Glomerular visceral epithelial cell (primary cell): Measurements from ENCODE around the gene ADARB2.

Source experiments
- DNase-seq: peaks from one replicate; pipeline ENCODE4 v3.0.0-alpha.2; 2016; ENCODE audit errors: extremely low spot score

The ADARB2 gene

DNA sequence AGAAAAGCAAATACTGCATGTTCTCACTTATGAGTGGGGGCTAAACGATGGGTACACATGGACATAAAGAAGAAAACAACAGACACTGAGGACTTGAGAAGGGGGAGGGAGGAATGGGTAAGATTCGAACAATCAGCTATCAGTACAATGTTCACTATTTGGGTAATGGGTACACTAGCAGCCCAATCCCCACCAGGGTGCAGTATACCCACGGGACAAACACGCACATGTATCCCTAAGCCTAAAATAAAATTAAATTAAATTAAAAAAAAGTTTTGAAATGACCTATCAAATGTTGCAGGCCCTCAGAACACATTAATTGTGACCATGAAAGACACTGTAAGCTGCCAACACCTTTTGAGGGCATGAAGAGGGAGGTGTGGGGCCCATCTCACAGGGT lies 365.1 kb downstream of the ADARB2 start:
- DNase-seq: no peak

DNA sequence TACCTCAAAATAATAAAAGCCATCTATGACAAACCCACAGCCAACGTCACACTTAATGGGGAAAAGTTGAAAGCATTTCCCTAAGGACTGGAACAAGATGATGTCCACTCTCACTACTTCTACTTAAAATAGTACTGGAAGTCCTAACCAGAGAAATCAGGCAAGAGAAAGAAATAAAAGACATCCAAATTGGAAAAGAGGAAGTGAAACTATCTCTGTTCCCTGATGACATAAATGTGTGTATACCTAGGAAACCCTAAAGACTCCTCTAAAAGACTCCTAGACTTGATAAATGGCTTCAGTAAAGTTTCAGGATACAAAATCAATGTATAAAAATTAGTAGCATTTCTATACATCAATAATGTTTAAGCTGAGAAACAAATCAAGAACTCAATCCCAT lies 367.0 kb downstream of the ADARB2 start:
- no peak for DNase-seq

DNA sequence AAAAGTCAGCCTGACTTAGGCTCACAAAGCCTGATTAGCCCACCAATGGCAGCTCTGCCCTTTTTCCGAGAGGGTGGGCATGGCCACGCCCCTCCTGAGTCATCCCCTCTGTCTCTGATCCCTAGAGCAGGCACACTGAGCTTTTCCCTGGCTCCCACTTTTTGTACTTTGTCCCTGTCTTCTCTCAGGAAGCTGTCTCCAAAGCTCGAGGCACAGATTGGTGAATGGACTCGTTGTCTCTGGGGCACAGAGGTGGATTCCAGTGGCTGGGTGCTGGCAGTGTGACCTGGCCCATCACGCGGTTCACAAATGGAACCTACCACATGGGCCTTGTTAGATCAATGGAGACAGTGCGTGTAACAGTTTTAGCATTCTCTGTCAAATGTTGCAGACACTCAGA lies 367.7 kb downstream of the ADARB2 start:
- no peak for DNase-seq

GRCh38 chr10:1369197-1369596 lies 368.1 kb downstream of the ADARB2 start:
- DNase-seq: no peak

DNA sequence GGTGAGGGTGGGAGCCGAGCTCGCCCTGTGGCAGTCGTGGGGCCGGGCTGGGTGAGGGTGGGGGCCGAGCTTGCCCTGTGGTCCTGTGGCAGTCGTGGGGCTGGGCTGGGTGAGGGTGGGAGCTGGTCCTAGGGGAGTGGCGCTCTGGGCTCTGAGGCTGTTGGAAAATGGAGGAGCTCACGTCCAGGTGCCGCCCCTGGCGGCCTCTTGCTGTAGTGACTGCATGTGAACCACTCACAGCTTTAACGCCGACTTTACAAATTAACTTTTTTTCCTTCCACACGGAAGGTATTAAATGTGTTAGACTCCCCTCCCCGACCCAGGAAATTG lies 368.5 kb downstream of the ADARB2 start:
- DNase-seq: peak; percentile 44

DNA sequence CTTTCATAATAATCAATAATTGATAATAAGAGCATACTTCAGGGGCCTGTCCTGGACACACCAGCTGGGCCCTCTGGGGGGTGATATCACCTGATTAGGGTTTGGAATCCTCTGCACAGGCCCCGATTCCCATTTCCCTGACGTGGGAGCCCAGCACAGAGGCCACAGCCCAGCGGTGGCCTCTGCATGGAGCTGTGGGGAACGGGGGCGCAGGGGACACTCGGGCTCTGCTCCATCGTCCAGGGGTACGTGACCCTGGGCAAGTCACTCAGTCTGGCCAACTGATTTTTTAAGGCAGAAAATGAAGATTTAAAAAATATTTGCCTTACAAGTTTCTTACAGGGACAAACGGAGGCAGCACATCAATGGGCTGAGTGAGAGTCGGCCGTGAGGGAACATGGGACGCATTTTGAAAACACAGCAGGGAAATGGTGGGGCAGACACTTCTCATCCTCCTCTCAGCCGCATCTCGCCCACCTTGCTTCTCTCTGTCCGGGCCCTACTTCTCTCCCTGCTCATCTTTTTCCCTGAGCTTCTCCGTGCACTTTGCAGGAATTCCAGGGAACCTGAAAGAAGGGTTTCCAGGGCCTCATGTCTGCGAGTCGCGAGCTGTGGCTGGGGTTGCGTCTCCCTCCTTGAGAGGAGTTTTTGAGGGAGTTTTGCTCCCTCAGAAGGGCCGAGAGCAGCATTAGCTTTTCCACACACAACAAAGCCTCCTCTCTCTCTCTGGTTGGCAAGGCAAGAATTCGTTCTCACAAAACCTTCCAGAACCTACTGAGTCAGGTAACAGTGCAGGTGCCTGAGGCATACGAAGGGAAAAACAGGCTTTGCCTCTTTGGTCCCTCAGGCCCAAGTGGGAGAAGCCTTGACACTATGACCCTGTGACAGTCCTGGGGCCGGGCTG lies 369.1 kb downstream of the ADARB2 start:
- no peak for DNase-seq

GRCh38 chr10:1366811-1367425 lies 370.4 kb downstream of the ADARB2 start:
- no peak for DNase-seq

DNA sequence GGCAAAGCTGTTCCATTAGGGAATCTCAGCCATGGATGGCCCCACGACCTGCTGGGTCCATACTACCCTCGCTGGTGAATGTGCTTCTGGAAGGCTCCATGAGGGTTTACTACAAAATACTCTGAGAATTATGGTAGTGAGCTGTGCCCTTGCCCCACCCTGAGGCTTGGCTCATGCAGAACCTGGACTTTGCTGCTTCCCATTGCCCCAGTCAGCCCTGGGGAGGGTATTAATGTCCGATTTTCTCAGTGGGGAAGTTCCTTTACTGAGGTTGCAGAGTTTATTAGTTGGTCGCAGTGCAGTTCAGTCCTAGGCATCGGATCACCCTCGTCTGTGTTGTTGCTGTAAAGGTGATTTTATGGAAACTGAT lies 371.0 kb downstream of the ADARB2 start:
- no peak for DNase-seq

DNA sequence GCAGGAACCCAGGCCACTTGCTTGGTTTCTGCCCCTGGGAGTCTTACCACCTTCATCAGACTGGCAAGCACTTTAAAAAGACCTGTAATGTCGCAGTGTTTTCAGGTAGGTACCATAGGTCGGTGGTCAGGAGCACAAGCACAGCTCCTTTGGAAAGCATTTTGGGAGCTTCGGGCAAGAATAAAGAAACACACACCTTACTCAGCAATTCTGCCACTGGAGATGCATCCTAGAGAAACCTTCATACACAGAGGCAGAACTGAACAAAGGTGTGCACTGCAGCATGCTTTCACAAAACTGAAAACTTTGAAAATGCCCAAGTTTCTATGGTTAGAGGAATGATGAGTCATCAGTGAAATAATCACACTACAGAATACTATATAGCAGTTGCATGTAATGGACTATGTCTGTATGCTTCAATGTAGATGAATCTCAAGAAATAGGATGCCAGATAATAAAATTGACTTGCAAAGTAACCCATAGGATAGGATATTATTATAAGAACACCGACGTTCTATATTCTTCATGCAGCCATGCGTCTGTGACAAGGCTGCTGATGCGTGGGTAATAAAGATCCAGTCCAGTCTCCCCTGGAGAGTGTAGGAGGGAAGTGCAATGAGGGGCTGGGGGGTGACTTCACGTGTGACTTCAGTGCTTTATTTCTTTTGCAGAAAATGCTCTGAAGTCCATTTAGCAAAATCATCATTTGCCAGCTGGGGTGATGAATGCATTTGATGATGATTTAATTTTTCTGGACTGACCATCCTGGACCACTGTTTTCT lies 371.6 kb downstream of the ADARB2 start:
- DNase-seq: no peak

DNA sequence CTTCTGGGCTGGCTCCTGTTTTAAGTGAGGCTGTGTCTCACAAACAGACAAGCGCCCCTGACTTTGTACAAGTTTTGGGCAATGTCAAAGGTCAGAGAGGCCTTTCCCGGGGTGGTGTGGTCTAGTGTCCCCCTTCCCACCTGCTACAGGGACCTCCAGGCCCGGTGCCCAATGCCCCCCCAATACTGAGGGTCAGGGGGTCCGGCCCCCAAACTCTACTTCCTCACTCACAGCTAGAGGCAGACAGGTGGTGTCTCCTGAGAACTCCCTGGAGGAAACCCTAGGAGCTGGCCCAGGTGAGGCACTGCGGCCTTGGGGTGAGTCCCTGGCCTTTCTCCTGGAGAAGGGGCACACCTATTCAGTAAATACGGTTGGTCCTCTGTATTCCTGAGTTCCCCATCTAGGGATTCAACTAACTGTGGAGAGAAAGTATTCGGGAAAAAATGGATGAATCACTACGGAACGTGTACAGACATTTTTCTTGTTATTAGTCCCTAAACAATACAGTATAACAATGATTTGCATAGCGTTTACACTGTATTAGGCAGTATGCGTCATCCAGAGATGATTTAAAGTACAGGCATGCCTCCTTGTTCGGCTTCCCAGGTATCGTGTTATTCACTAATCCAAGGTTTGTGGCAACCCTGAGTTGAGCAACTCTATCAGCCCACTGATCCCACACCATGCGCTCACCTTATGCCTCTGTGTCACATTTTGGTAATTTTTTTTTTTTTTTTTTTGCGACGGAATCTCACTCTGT lies 373.0 kb downstream of the ADARB2 start:
- DNase-seq: no peak

DNA sequence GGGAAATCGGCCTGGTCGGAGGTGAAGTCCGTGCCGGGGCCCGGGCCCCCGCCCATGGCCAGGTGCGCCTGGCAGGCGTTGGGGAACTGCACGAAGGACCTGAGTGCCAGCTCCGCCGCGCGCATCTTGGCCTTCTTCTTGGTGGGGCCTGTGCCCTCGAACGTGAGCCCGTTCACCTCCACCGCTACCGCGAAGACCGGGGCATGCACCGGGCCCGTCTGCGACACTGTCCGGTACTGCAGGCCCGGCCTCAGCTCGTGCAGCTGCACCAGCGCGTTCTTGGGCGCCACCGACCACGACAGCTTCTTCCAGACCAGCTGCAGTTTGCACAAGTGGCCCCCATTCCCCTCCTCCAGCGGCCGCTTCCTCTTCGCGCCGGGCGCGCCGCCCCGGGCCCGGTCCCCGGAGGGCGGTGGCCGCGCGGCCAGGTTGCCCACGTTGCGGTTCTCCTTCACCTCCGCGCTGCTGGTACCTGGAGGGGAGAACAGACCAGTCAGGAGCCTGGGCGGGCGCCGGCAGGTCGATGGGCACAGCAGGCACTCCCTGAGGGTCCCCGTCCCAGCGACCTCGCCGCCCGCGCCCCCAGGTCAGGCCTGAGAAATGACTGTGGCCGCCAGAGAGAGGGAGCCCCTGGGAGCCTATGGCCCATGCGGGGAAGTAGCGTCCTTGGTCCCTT lies 373.7 kb downstream of the ADARB2 start:
- no peak for DNase-seq

- no peak for DNase-seq
Measured at GRCh38 chr10:1362589-1363445, 374.5 kb downstream of the ADARB2 start.

GRCh38 chr10:1361411-1362105 lies 375.8 kb downstream of the ADARB2 start:
- DNase-seq: no peak

- DNase-seq: no peak
Measured at GRCh38 chr10:1360558-1361164, 376.7 kb downstream of the ADARB2 start.

DNA sequence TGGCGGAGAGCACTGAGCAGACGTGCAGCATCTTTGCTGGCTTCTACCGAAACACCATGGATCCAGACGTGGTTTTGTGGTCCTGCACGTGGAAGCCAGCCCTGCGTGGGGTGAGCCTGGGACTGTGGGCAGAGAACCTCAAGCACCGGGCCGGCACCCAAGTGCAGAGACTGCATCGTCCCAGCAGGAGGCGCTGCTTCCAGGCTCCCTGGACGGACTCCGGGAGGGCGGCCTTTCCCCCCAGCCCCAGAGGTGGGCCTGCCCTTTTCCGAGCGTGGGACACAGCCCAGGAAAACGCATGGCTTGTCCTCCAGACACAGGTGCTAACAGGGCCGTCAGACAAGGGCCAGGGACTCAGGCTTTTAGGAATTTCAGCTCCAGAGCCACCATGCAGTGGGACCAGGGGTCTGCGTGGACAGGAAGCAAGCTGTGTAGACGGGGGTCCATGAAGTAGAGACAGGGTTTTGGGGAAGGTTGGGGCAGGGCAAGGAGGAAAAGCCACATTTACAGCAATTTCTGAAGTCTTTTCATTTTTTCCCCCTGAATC lies 377.2 kb downstream of the ADARB2 start:
- no peak for DNase-seq

- DNase-seq: no peak
Measured at GRCh38 chr10:1359626-1359955, 377.7 kb downstream of the ADARB2 start.

DNA sequence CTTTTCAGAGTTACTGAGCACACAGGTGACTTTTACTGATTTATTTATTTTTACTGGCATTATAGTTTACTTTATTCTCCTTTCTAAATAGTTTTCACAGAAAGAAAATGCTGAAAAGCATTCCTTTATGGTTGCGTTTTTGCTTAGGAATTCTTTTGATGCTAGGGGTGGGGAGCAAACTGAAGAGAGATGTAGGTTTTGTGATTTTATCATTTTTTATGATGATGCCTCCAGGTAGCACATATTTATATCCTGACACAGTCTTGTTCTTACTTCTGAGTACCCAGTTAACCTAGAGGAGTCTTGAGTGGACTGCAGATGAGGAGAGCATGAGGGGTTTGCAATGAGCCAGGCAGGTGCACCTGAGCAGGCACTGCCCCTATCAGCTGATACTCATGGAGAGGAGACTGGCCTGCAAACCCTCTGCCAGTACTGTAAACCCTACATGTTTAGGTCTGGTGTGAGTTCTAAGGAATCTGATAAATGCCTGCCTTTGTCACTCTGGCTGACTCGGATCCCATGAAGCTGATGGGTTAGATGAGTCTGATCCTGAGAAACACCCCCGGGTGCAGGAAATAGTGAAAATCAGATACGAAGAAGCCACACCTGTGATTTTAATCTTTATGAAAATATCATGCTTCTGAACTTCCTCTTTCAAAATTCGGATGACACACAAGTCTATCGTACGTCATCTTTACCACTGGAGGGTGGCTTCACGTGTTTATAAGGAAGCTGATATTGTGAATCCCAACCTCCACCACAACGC lies 378.3 kb downstream of the ADARB2 start:
- no peak for DNase-seq

DNA sequence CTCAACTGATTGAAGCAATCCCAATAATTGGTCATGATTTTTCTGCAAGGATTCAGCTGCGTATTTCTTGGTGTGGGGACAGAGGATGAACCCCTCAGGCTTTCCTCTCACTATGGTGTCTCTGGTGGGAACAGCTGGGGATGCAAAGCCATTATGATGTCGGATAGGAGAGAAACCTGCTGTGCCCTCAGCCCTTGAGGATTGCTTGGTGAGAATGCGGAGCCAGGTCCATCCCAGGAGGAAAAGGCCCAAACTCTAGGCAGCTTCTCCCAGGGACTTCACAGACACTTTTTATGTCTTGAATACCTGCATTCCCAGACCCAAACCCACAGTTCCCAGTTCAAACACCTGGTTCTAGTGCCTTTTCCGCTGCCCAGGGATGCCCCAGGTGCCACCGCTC lies 379.2 kb downstream of the ADARB2 start:
- DNase-seq: no peak

GRCh38 chr10:1356349-1356748 lies 381.0 kb downstream of the ADARB2 start:
- DNase-seq: no peak
